ENCODE data around the gene FAM43A. TPM values are rescaled to one million over a fixed set of nuclear protein-coding genes. Genes with fewer than 3 reads are reported as not detected.
A peak's percentile ranks its signal among the peaks of the same experiment; 100 is the strongest.

Gene FAM43A
- total RNA-seq, 1 donor from 2014 or later, result 20.4 TPM

DNA sequence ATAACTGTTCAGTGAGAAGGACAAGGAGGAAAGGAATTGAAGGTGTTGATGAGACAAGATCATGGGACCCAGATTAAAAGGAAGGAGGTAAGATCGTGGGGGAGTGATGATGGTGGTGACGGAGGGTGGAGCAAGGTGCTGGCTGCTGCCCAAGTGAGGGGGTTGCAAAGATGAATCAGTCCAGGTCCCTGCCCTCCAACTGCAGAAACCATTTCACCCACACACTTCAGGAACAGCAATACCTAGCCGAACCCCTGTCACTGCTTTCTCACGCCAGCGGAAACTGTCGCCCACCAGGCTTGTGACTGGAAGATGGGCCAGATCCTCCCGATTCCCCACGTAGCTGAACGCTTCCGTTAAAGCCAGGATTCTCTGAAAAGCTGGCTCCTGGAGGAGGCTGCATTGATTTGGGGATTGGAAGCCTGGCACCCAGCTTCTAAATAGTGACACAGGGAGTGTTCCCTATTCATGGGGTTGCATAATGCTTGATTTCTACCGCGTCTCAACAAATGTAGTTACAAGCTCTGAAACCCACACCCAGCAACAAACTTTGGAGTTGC, 10.5 kb upstream of the FAM43A start:
- Histone ChIP-seq H3K4me1 (peaks cover 16% of the 10 kb centered on the region), H3K36me3 (no peaks in the 10 kb centered on the region), H3K27me3 (no peaks in the 10 kb centered on the region), H3K4me3 (no peak overlapping the region), H3K27ac (no peak overlapping the region), H3K9me3 (no peaks in the 10 kb centered on the region)
- intact Hi-C loops (cut with DNase I), result loop anchor here (10.0 kb wide), 1 partner anchor 850 kb away; no protein-coding TSS in a partner anchor
- DNase-seq (ENCODE audit: extremely low spot score in 2 of 2), result peak in 1 of 2 donors; percentile 80
- TF ChIP-seq, protein P1, sequence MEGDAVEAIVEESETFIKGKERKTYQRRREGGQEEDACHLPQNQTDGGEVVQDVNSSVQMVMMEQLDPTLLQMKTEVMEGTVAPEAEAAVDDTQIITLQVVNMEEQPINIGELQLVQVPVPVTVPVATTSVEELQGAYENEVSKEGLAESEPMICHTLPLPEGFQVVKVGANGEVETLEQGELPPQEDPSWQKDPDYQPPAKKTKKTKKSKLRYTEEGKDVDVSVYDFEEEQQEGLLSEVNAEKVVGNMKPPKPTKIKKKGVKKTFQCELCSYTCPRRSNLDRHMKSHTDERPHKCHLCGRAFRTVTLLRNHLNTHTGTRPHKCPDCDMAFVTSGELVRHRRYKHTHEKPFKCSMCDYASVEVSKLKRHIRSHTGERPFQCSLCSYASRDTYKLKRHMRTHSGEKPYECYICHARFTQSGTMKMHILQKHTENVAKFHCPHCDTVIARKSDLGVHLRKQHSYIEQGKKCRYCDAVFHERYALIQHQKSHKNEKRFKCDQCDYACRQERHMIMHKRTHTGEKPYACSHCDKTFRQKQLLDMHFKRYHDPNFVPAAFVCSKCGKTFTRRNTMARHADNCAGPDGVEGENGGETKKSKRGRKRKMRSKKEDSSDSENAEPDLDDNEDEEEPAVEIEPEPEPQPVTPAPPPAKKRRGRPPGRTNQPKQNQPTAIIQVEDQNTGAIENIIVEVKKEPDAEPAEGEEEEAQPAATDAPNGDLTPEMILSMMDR (IDR thresholded peaks at IDR 0.05), result no peak
- TF ChIP-seq POLR2AphosphoS5 (IDR thresholded peaks at IDR 0.05; ENCODE audit: insufficient read depth in 1 of 2, low read depth in 1 of 2), result no peak
- TF ChIP-seq POLR2A (IDR thresholded peaks at IDR 0.05), result no peak

DNA sequence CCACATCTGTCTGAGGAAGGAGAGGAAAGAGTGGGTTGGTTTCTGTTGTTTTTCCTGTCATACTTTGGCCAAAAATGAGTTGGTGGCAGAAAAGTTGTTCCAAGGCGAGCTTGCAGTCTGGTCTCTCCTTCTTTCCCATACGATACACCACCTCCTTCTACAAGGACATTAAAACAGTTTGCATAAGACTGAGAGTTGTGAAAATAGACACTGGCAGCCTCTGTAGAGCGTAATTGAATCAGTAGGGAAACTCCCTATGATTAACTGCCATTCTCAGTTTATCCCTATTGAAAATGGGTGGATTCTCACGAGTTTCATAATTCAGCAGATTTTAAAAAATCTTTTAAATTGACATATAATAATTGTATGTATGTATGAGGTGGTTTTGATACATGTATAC, 10.0 kb upstream of the FAM43A start:
- no peaks in the 10 kb centered on the region for H3K27me3 ChIP-seq
- peaks cover 11% of the 10 kb centered on the region for H3K4me1 ChIP-seq
- H3K9me3 ChIP-seq, result no peaks in the 10 kb centered on the region
- H3K36me3 ChIP-seq, result no peaks in the 10 kb centered on the region
- TF ChIP-seq, protein P1 (IDR thresholded peaks at IDR 0.05), result no peak
- TF ChIP-seq POLR2A (IDR thresholded peaks at IDR 0.05), result no peak
- TF ChIP-seq POLR2AphosphoS5 (IDR thresholded peaks at IDR 0.05; ENCODE audit: insufficient read depth in 1 of 2, low read depth in 1 of 2), result no peak
- intact Hi-C loops (cut with DNase I), result loop anchor here (10.0 kb wide), 1 partner anchor 849 kb away; no protein-coding TSS in a partner anchor
- no peak for DNase-seq (ENCODE audit: extremely low spot score in 2 of 2)
- H3K27ac ChIP-seq, result no peak overlapping the region
- H3K4me3 ChIP-seq, result no peak overlapping the region

DNA sequence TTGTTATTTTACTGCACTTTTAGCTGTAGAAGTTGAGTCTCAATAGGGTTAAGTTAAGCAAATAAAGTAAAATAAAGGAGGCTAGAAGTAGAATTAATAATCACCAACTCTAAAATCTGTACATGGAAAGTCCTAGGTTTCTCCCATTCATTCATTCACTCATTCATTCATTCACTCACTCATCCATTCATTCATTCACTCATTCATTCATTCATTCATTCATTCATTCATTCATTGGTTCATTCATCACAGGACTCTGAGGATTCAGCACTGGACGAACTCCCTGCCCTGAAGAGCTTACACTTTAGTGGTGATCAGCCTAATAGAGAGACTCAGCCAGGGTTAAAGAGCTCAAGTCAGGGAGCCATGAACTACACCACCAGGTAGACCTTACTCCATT, 9.2 kb upstream of the FAM43A start:
- intact Hi-C loops (cut with DNase I), result loop anchor here (10.0 kb wide), 1 partner anchor 848 kb away; no protein-coding TSS in a partner anchor
- TF ChIP-seq, protein P1 (IDR thresholded peaks at IDR 0.05), result no peak
- TF ChIP-seq POLR2AphosphoS5 (IDR thresholded peaks at IDR 0.05; ENCODE audit: insufficient read depth in 1 of 2, low read depth in 1 of 2) (no peak), POLR2A (IDR thresholded peaks at IDR 0.05) (no peak)
- Histone ChIP-seq H3K4me1 (peaks cover 3% of the 10 kb centered on the region), H3K4me3 (no peak overlapping the region), H3K27me3 (no peaks in the 10 kb centered on the region), H3K27ac (no peak overlapping the region), H3K36me3 (no peaks in the 10 kb centered on the region), H3K9me3 (no peaks in the 10 kb centered on the region)
- no peak for DNase-seq (ENCODE audit: extremely low spot score in 2 of 2)

DNA sequence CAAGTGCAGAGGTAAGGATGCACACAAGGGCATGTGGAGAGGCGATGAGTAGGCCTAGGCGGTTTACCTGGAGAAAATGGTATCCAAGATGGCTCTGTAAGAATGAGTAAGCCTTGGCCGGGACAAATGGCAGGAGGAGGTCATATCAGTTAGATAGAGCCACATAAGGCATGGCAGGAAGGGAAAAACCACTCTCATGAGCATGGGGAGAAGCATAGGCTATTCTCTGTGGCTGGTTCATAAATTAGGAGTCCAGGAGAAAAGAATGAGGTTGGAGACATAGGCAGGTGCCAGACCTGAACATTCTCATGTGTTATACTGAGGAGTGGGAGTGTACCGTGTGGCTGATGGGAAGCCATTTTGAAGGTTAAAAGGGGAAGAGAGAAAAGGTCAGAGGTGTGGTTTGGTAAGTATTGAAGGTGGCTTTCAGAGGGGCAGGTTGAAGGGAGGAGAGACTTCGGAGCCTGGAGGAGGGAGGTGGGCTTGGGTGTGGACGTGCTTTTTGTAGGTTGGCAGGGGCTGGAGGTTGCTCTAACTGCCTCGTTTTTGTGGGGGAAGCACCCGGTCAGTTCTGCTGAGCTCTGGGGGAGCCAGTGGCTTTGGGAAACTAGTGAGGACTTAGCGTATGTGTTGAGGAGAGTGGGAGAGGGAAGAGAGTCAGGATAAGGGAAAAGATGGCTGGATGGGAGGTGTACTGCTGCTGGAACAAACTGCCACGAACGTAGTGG, 4.6 kb upstream of the FAM43A start:
- Histone ChIP-seq H3K9me3 (no peaks in the 10 kb centered on the region), H3K4me3 (no peak overlapping the region), H3K27ac (no peak overlapping the region), H3K36me3 (no peaks in the 10 kb centered on the region), H3K4me1 (peaks cover 18% of the 10 kb centered on the region), H3K27me3 (no peaks in the 10 kb centered on the region)
- intact Hi-C loops (cut with DNase I), result loop anchor here (10.0 kb wide), 1 partner anchor 864 kb away; the partner anchor contains the start of gene PPP1R2
- DNase-seq (ENCODE audit: extremely low spot score in 2 of 2), result peak in 1 of 2 donors; percentile 71
- no peak for TF ChIP-seq POLR2A (IDR thresholded peaks at IDR 0.05)
- TF ChIP-seq, protein P1 (IDR thresholded peaks at IDR 0.05), result no peak
- no peak for TF ChIP-seq POLR2AphosphoS5 (IDR thresholded peaks at IDR 0.05; ENCODE audit: insufficient read depth in 1 of 2, low read depth in 1 of 2)
